ENCODE measurements around the gene PTPRG. TPM values are rescaled to one million over a fixed set of nuclear protein-coding genes. Genes with fewer than 3 reads are reported as not detected.

The PTPRG gene
- total RNA-seq, 1 donor from 2014 or later = 78.2 TPM

GRCh38 chr3:62281726-62282125, 720.4 kb downstream of the PTPRG start:
- no peak for DNase-seq

GRCh38 chr3:62284442-62284841, 723.1 kb downstream of the PTPRG start:
- no peak for DNase-seq

GRCh38 chr3:62287392-62287927, 726.1 kb downstream of the PTPRG start:
- no peak for DNase-seq

- DNase-seq = no peak
These were observed 728.6 kb downstream of the PTPRG start for GRCh38 chr3:62289922-62290321.

- no peak for DNase-seq
These were observed 731.8 kb downstream of the PTPRG start for GRCh38 chr3:62293051-62293780.

- no peak for DNase-seq
These were observed 734.2 kb downstream of the PTPRG start for GRCh38 chr3:62295571-62295970.

- no peak for DNase-seq
These were observed 739.2 kb downstream of the PTPRG start for GRCh38 chr3:62300617-62301016.

- DNase-seq = no peak
These were observed 750.8 kb downstream of the PTPRG start for GRCh38 chr3:62312201-62312600.

GRCh38 chr3:62316525-62316924, 755.2 kb downstream of the PTPRG start:
- DNase-seq = no peak

GRCh38 chr3:62318365-62318751, 757.0 kb downstream of the PTPRG start:
- DNase-seq = no peak

GRCh38 chr3:62318752-62319569, 757.6 kb downstream of the PTPRG start:
- DNase-seq = peak; percentile 93

- DNase-seq = peak; percentile 63
These were observed 758.3 kb downstream of the PTPRG start for GRCh38 chr3:62319570-62320243.

GRCh38 chr3:62323241-62323640, 761.9 kb downstream of the PTPRG start:
- DNase-seq = no peak

GRCh38 chr3:62325896-62326295, 764.5 kb downstream of the PTPRG start:
- DNase-seq = no peak

GRCh38 chr3:62329971-62330370, 768.6 kb downstream of the PTPRG start:
- DNase-seq = no peak

- DNase-seq = no peak
These were observed 770.6 kb downstream of the PTPRG start for GRCh38 chr3:62332017-62332416.

GRCh38 chr3:62332835-62333244, 771.5 kb downstream of the PTPRG start:
- peak; percentile 40 for DNase-seq

- no peak for DNase-seq
These were observed 773.8 kb downstream of the PTPRG start for GRCh38 chr3:62335196-62335595.

GRCh38 chr3:62343755-62344154, 782.4 kb downstream of the PTPRG start:
- DNase-seq = no peak

Measured in tongue (tissue), 2 donors.